Nephron (organoid): ENCODE results near the gene CCN5.

Experiments
- H3K27ac Mint-ChIP-seq, 3 experiments: 2 replicates each; pipeline ENCODE4 v1.8.0; 2020; ENCODE audit warnings: mixed read lengths in 3 of 3, mild to moderate bottlenecking in 2 of 3, moderate library complexity in 1 of 3
- H3K27me3 Mint-ChIP-seq: 2 replicates; pipeline ENCODE4 v1.8.0; 2021; ENCODE audit warnings: low read depth, mild to moderate bottlenecking, moderate library complexity, mixed read lengths
- H3K36me3 Mint-ChIP-seq: 2 replicates; pipeline ENCODE4 v1.8.0; 2020; ENCODE audit warnings: low read depth, mixed read lengths
- H3K4me1 Mint-ChIP-seq: 2 replicates; pipeline ENCODE4 v1.8.0; 2020; ENCODE audit warnings: mixed read lengths
- H3K4me3 Mint-ChIP-seq, 3 experiments: 2 replicates each; pipeline ENCODE4 v1.8.0; 2020; ENCODE audit warnings: mild to moderate bottlenecking in 3 of 3, mixed read lengths in 3 of 3, moderate library complexity in 2 of 3
- H3K9me3 Mint-ChIP-seq: 2 replicates; pipeline ENCODE4 v1.8.0; 2020; ENCODE audit warnings: mixed read lengths
- CTCF ChIP-seq, 3 experiments: fragments of 200-600 bp; sonication (generic); IDR thresholded peaks; one replicate each; pipeline ENCODE4 v1.5.0; 2021; ENCODE audit warnings: antibody characterized with exemption in 3 of 3; ENCODE audit not compliant: unreplicated experiment in 3 of 3

CCN5 gene

DNA sequence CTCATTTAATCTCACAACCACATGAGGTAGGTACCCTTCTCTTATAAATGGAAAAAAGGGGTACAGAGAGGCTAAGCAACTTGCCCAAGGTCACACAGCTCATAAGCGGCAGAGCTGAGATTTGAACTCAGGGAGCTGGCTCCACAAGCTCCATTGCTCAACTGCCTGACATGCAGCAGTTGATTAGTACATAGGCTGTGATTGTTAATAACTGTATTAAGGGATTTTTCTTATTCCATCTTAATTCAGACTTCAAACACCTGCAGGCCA lies 6.6 kb downstream of the CCN5 start:
- Mint-ChIP-seq H3K27ac (no peak overlapping the region), H3K27me3 (peaks cover under 1% of the 10 kb centered on the region), H3K4me3 (no peak overlapping the region), H3K9me3 (no peaks in the 10 kb centered on the region), H3K36me3 (no peaks in the 10 kb centered on the region), H3K4me1 (no peaks in the 10 kb centered on the region)
- no peak for TF ChIP-seq CTCF (IDR thresholded peaks at IDR 0.05; ENCODE audit: unreplicated experiment in 3 of 3)

- no peak for TF ChIP-seq CTCF (IDR thresholded peaks at IDR 0.05; ENCODE audit: unreplicated experiment in 3 of 3)
- Mint-ChIP-seq H3K9me3 (no peaks in the 10 kb centered on the region), H3K4me3 (no peak overlapping the region), H3K4me1 (no peaks in the 10 kb centered on the region), H3K36me3 (no peaks in the 10 kb centered on the region), H3K27ac (no peak overlapping the region), H3K27me3 (no peaks in the 10 kb centered on the region)
Observed at GRCh38 chr20:44722990-44723389, 7.8 kb downstream of the CCN5 start.

- no peak overlapping the region for H3K27ac Mint-ChIP-seq
- H3K4me3 Mint-ChIP-seq = no peak overlapping the region
- TF ChIP-seq CTCF (IDR thresholded peaks at IDR 0.05; ENCODE audit: unreplicated experiment in 3 of 3) = no peak
- H3K27me3 Mint-ChIP-seq = no peaks in the 10 kb centered on the region
- H3K9me3 Mint-ChIP-seq = no peaks in the 10 kb centered on the region
- no peaks in the 10 kb centered on the region for H3K36me3 Mint-ChIP-seq
- H3K4me1 Mint-ChIP-seq = no peaks in the 10 kb centered on the region
Observed at GRCh38 chr20:44723391-44723790, 8.2 kb downstream of the CCN5 start.

GRCh38 chr20:44723798-44724362 lies 8.7 kb downstream of the CCN5 start:
- Mint-ChIP-seq H3K27me3 (no peaks in the 10 kb centered on the region), H3K36me3 (no peaks in the 10 kb centered on the region), H3K4me1 (peaks cover 4% of the 10 kb centered on the region), H3K9me3 (no peaks in the 10 kb centered on the region), H3K4me3 (no peak overlapping the region), H3K27ac (no peak overlapping the region)
- TF ChIP-seq CTCF (IDR thresholded peaks at IDR 0.05; ENCODE audit: unreplicated experiment in 3 of 3) = no peak

DNA sequence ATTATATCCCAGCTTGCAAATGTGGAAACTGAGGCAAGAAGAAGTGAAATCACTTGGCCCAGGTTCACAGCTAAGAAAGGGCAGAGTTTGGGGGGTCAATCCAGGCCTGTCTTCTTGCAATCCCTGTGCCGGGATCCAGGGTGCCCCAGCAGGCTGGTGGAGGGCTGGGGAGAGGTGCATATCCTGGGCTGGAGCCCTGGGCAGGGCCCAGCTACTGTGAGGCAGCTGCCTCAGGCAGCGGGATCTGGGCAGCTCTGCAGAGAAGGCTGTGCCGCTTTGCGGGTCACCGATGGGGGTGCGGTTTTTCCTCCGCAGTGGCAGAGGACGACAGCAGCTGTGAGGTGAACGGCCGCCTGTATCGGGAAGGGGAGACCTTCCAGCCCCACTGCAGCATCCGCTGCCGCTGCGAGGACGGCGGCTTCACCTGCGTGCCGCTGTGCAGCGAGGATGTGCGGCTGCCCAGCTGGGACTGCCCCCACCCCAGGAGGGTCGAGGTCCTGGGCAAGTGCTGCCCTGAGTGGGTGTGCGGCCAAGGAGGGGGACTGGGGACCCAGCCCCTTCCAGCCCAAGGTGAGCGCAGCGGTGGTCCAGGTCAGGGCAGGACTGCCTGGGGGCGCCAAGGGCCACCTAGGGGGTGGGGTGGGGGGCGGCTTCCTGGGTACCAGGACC lies 9.4 kb downstream of the CCN5 start:
- peaks cover 6% of the 10 kb centered on the region for H3K4me1 Mint-ChIP-seq

More for the DNA sequence above, 9.4 kb downstream of the CCN5 start:
- Mint-ChIP-seq H3K4me3 (no peak overlapping the region), H3K9me3 (no peaks in the 10 kb centered on the region), H3K27me3 (no peaks in the 10 kb centered on the region), H3K27ac (no peak overlapping the region), H3K36me3 (no peaks in the 10 kb centered on the region)
- TF ChIP-seq CTCF (IDR thresholded peaks at IDR 0.05; ENCODE audit: unreplicated experiment in 3 of 3) = no peak
